H9 (cell line): ENCODE results near the gene RNGTT. TPM values are rescaled to one million over a fixed set of nuclear protein-coding genes. Genes with fewer than 3 reads are reported as not detected.

Experiments
- DNase-seq: peaks from one replicate; pipeline ENCODE4 v3.0.0-alpha.2; 2017
- H2AFZ ChIP-seq: one replicate; pipeline ENCODE4 v1.6.1; 2013; ENCODE audit warnings: mild to moderate bottlenecking, low read length, control low read depth, moderate library complexity
- H2AK5ac ChIP-seq: 2 replicates; pipeline ENCODE4 v1.6.1; 2013; ENCODE audit warnings: low read length, control low read depth, mixed read lengths; ENCODE audit not compliant: insufficient read length
- H2BK120ac ChIP-seq: one replicate; pipeline ENCODE4 v1.6.1; 2013; ENCODE audit warnings: low read depth, mild to moderate bottlenecking, low read length, control low read depth, inconsistent platforms; ENCODE audit not compliant: poor library complexity, severe bottlenecking
- H2BK12ac ChIP-seq: 2 replicates; pipeline ENCODE4 v1.6.1; 2013; ENCODE audit warnings: low read length, control low read depth, mixed read lengths, low read depth; ENCODE audit not compliant: insufficient read length
- H2BK15ac ChIP-seq: 2 replicates; pipeline ENCODE4 v1.6.1; 2013; ENCODE audit warnings: low read depth, low read length, control low read depth
- H2BK20ac ChIP-seq: one replicate; pipeline ENCODE4 v1.6.1; 2013; ENCODE audit warnings: low read depth, mild to moderate bottlenecking, low read length, control low read depth, inconsistent platforms; ENCODE audit not compliant: poor library complexity, severe bottlenecking
- H2BK5ac ChIP-seq: 2 replicates; pipeline ENCODE4 v1.6.1; 2013; ENCODE audit warnings: low read length, control low read depth, mixed read lengths; ENCODE audit not compliant: insufficient read length
- H3K14ac ChIP-seq: 2 replicates; pipeline ENCODE4 v1.6.1; 2013; ENCODE audit warnings: low read length, control low read depth; ENCODE audit not compliant: insufficient read depth
- H3K18ac ChIP-seq: 2 replicates; pipeline ENCODE4 v1.6.1; 2013; ENCODE audit warnings: low read depth, mild to moderate bottlenecking, mixed read lengths, low read length, control low read depth; ENCODE audit not compliant: insufficient read length
- H3K23ac ChIP-seq: 2 replicates; pipeline ENCODE4 v1.6.1; 2013; ENCODE audit warnings: low read length, control low read depth, mixed read lengths, low read depth; ENCODE audit not compliant: insufficient read length
- H3K23me2 ChIP-seq: 2 replicates; pipeline ENCODE4 v1.6.1; 2013; ENCODE audit warnings: low read depth, mild to moderate bottlenecking, mixed read lengths, low read length, control low read depth; ENCODE audit not compliant: insufficient read length, poor library complexity, severe bottlenecking
- H3K27ac ChIP-seq: 2 replicates; pipeline ENCODE4 v1.5.1; 2013; ENCODE audit warnings: low read length, control low read depth, mixed read lengths, low read depth; ENCODE audit not compliant: insufficient read length
- H3K27me3 ChIP-seq: 2 replicates; pipeline ENCODE4 v1.6.1; 2013; ENCODE audit warnings: low read length, control low read depth, inconsistent platforms; ENCODE audit not compliant: insufficient read depth
- H3K4ac ChIP-seq: 2 replicates; pipeline ENCODE4 v1.6.1; 2013; ENCODE audit warnings: low read depth, mild to moderate bottlenecking, control low read depth, inconsistent platforms, low read length, moderate library complexity
- H3K4me1 ChIP-seq: 2 replicates; pipeline ENCODE4 v1.6.1; 2013; ENCODE audit warnings: low read length, control low read depth, inconsistent platforms; ENCODE audit not compliant: insufficient read depth
- H3K4me2 ChIP-seq: 2 replicates; pipeline ENCODE4 v1.6.1; 2013; ENCODE audit warnings: low read length, control low read depth, mixed read lengths; ENCODE audit not compliant: insufficient read length, insufficient read depth
- H3K56ac ChIP-seq: 2 replicates; pipeline ENCODE4 v1.6.1; 2013; ENCODE audit warnings: low read depth, mild to moderate bottlenecking, mixed read lengths, low read length, control low read depth; ENCODE audit not compliant: insufficient read length
- H3K79me1 ChIP-seq: 2 replicates; pipeline ENCODE4 v1.6.1; 2013; ENCODE audit warnings: low read depth, mild to moderate bottlenecking, moderate library complexity, low read length, control low read depth, inconsistent platforms; ENCODE audit not compliant: insufficient read depth, poor library complexity, severe bottlenecking
- H3K79me2 ChIP-seq: 2 replicates; pipeline ENCODE4 v1.6.1; 2013; ENCODE audit warnings: low read length, control low read depth, inconsistent platforms; ENCODE audit not compliant: insufficient read depth
- H3K9ac ChIP-seq: 2 replicates; pipeline ENCODE4 v1.6.1; 2013; ENCODE audit warnings: low read length, control low read depth, mixed read lengths; ENCODE audit not compliant: insufficient read length; ENCODE audit errors: extremely low read depth
- H3K9me3 ChIP-seq: one replicate; pipeline ENCODE4 v1.6.1; 2013; ENCODE audit warnings: low read depth, low read length, inconsistent platforms; ENCODE audit not compliant: control insufficient read depth
- H3T11ph ChIP-seq: one replicate; pipeline ENCODE4 v1.6.1; 2013; ENCODE audit warnings: mild to moderate bottlenecking, low read length, control low read depth, inconsistent platforms
- H4K20me1 ChIP-seq: one replicate; pipeline ENCODE4 v1.6.1; 2013; ENCODE audit not compliant: control insufficient read depth, insufficient read length, insufficient read depth
- H4K5ac ChIP-seq: 2 replicates; pipeline ENCODE4 v1.6.1; 2013; ENCODE audit warnings: low read depth, mild to moderate bottlenecking, mixed read lengths, low read length, control low read depth; ENCODE audit not compliant: insufficient read length
- H4K8ac ChIP-seq: replicated peaks from 2 replicates; pipeline ENCODE4 v1.6.1; 2013; ENCODE audit warnings: low read length, control low read depth, mixed read lengths, low read depth; ENCODE audit not compliant: insufficient read length
- H4K91ac ChIP-seq: 2 replicates; pipeline ENCODE4 v1.6.1; 2013; ENCODE audit warnings: low read depth, mild to moderate bottlenecking, moderate library complexity, mixed read lengths, low read length, control low read depth; ENCODE audit not compliant: insufficient read length
- H3K27ac Mint-ChIP-seq, 3 experiments: 2 replicates in 2 of 3; 3 replicates in 1 of 3; pipeline ENCODE4 v1.8.0; 2020 to 2021; ENCODE audit warnings: mixed read lengths in 3 of 3, mild to moderate bottlenecking in 1 of 3, moderate library complexity in 1 of 3
- H3K27me3 Mint-ChIP-seq: 2 replicates; pipeline ENCODE4 v1.8.0; 2021; ENCODE audit warnings: low read depth, mild to moderate bottlenecking, moderate library complexity, mixed read lengths
- H3K36me3 Mint-ChIP-seq, 3 experiments: 2 replicates in 2 of 3; 3 replicates in 1 of 3; pipeline ENCODE4 v1.8.0; 2020 to 2021; ENCODE audit warnings: low read depth in 3 of 3, mixed read lengths in 3 of 3; ENCODE audit not compliant: insufficient read depth in 1 of 3
- H3K4me1 Mint-ChIP-seq, 2 experiments: 2 replicates each; pipeline ENCODE4 v1.8.0; 2020; ENCODE audit warnings: mixed read lengths in 2 of 2
- H3K4me3 Mint-ChIP-seq, 2 experiments: 2 replicates in 1 of 2; 3 replicates in 1 of 2; pipeline ENCODE4 v1.8.0; 2020 to 2021; ENCODE audit warnings: mild to moderate bottlenecking in 2 of 2, mixed read lengths in 2 of 2, moderate library complexity in 1 of 2
- H3K9me3 Mint-ChIP-seq, 2 experiments: 2 replicates in 1 of 2; 3 replicates in 1 of 2; pipeline ENCODE4 v1.8.0; 2020; ENCODE audit warnings: mild to moderate bottlenecking in 2 of 2, mixed read lengths in 2 of 2, moderate library complexity in 1 of 2
- CTCF ChIP-seq: fragments of 200-600 bp; sonication (generic); conservative IDR thresholded peaks from 3 replicates; pipeline ENCODE4 v1.8.0; 2021; ENCODE audit warnings: antibody characterized with exemption, mild to moderate bottlenecking
- WGBS: extraction: QIAGEN DNeasy Blood & Tissue Kit; methylation state at CpG from one replicate; pipeline ENCODE4 v1.1.7; 2013; ENCODE audit warnings: missing lambda C conversion rate, low lambda C conversion rate, mixed read lengths; ENCODE audit not compliant: insufficient read length; ENCODE audit errors: extremely low coverage; 5-methylcytosine and 5-hydroxymethylcytosine counted together
- total RNA-seq: library from RNA; stranded (reverse); gene quantifications from 2 replicates; pipeline ENCODE4 v1.2.1, GENCODE V29; 2021

The RNGTT gene
- total RNA-seq, 1 experiment from 2014 or later: 20.5 TPM

GRCh38 chr6:88848870-88849269 lies 114.5 kb downstream of the RNGTT start:
- no peak for DNase-seq
- H2BK5ac ChIP-seq: no peak overlapping the region
- no peak overlapping the region for H3K27ac ChIP-seq
- Mint-ChIP-seq H3K27ac (peak overlapping the region in 1 of 3 experiments; percentile 80; a peak in 1 of 7 replicates), H3K9me3 (no peaks in the 10 kb centered on the region), H3K27me3 (no peaks in the 10 kb centered on the region), H3K36me3 (peaks cover 0 to 7% (median 0%) of the 10 kb centered on the region in 3 experiments; a peak in 2 of 7 replicates), H3K4me3 (no peak overlapping the region), H3K4me1 (no peaks in the 10 kb centered on the region)
- H4K20me1 ChIP-seq: no peaks in the 10 kb centered on the region
- no peak overlapping the region for H3K23ac ChIP-seq
- H3K27me3 ChIP-seq: no peaks in the 10 kb centered on the region
- no peak overlapping the region for H2BK15ac ChIP-seq
- H3K4me2 ChIP-seq: no peak overlapping the region
- no peak overlapping the region for H4K91ac ChIP-seq
- no peak overlapping the region for H4K5ac ChIP-seq
- H3K23me2 ChIP-seq: no peaks in the 10 kb centered on the region
- no peak overlapping the region for H2AFZ ChIP-seq
- no peaks in the 10 kb centered on the region for H3K79me2 ChIP-seq
- no peaks in the 10 kb centered on the region for H3K4me1 ChIP-seq
- WGBS: no CpG with 5 or more reads among the region's 1 CpG
- no peak overlapping the region for H2BK120ac ChIP-seq
- no peak overlapping the region for H3K56ac ChIP-seq
- H3K18ac ChIP-seq: no peak overlapping the region
- TF ChIP-seq CTCF: no peak
- no peak overlapping the region for H4K8ac ChIP-seq
- H3T11ph ChIP-seq: no peak overlapping the region
- no peaks in the 10 kb centered on the region for H3K9me3 ChIP-seq
- no peak overlapping the region for H3K9ac ChIP-seq
- no peak overlapping the region for H2BK12ac ChIP-seq
- H3K14ac ChIP-seq: no peak overlapping the region
- no peak overlapping the region for H2BK20ac ChIP-seq
- H3K4ac ChIP-seq: no peak overlapping the region
- H3K79me1 ChIP-seq: no peaks in the 10 kb centered on the region
- no peak overlapping the region for H2AK5ac ChIP-seq
